DMS 273 (cell line): Measurements from ENCODE around the gene MAPK7.
A peak's percentile ranks its signal among the peaks of the same experiment; 100 is the strongest.

Experiments
- DNase-seq: peaks from one replicate; lab custom pipeline; 2025; ENCODE audit not compliant: unreplicated experiment; lab: John Stamatoyannopoulos, UW

The MAPK7 gene

DNA sequence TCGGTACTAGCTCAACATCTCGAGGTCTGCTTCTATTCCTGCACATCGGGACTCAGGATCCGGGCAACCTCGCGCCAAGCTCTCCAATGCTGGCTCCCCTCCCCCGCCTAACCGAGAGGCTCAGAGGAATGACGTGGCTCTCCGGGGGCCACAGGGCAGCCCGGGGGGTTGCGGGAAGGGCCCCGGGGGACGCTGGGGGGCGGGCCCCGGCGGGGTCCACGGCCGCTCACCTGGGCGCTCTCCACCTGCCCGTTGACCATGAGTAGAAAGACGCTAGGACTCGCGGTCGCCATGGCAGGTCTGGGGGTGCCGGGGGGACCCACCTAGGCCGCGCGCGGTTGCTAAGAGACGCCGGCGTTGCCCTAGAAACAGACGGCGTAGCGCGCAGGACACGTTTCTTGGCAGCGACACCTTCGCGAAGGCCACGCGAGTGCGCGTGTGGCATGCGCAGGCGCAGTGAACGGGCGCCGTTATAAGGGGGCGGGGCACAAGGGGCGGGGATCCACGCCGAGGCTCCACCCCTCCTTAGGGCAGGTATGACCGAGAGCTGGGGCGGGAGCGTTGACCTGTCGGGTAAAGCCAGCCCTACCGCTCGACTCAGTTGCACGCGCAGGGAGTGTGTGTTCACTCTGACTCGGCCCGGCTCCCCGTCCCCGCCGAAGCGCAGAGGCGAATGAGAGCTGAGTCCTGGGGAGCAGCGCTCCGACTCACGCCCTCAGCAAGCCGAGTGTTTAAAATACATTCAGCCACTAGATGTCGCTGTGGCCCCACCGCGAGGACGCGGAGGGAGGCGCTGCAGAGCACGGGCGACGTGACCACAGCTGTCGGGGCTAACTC lies 15.8 kb upstream of the MAPK7 start, which contains the start of gene B9D1:
Gene B9D1, minus strand, starts transcription at position 447 of the 837 bp plus-strand sequence. Its CDS starts 154 bp downstream, at position 293.
- DNase-seq: peak; percentile 94

DNA sequence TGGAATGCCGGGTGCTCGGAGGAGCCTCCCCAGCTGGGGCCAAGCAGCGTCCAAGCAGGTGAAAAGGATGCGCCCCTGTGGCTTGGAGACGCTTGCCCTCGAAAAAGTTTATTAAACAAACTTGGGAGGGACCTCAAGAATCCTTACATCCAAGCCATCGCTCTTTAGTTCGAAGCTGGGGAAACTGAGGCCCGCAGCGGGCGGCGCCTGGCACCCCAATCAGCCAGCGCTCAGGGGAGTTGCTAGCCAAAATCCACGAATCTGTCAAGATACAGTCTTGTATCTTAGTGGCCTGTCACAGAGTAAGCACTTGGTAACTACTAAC lies 15.2 kb upstream of the MAPK7 start:
- no peak for DNase-seq

DNA sequence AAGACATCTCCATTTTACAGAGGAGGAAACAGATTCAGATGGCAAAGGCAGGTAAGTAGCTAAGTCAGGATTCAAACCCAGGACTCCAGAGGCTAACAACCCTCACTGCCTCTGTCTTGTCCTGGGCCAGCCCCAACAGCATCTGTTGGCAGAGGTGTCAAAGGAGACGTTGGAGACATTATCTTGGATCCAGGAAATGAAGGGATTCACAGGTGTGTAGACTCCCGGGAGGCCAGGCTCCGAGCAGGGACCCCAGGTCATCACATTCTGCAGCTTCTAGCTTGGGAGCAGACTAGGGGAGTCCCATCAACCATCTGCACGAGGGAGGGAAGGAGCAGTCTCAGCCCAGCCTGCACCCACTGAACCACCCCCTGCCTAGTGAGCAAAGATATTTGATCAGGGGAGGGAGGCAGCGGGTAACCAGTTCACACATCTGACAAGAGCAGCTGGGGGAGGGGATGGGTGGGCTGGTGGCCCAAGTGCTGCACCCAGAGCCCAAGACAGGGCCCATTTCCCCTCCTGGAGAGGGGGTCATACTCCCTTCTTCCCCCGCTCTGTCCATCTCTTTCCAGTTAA lies 14.8 kb upstream of the MAPK7 start:
- DNase-seq: no peak

DNA sequence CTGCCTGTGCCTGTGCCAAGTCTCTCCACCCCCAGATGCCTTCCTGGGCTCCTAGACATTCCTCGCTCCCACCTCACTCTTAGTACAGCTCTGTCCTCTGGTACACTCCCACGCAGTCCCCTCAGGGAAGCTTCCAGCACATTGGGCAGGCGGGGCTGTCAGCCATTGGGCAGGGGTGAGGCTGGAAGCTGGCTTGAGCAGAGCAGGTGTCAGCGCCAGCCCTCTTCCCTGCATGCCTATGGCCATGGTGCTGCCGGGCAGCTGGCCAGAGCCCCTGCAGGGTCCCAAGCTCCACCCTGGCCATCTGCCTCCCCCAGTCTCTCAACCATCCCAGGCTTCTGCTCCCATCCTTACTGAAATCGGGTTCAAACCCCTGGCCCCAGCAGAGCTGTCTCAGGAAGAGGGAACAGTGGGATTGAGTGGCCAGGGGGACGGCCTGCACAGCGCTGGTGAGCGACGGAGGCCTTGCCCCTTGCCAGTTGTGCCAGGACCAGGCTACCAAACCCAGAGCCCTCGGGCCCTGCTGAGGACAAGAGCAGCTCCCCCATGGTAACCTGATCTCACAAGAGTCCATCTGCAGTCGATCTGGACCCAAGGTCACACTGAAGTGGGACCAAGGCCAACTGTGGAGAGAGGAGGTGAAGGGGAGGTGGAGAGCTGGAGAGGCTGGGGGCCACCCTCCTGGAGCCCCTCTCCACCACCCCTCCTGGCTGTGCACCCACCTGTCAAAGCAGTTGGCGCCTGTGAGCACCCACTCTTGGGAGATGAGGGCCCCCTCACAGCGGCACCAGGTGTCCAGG lies 13.4 kb upstream of the MAPK7 start:
- DNase-seq: peak; percentile 92

DNA sequence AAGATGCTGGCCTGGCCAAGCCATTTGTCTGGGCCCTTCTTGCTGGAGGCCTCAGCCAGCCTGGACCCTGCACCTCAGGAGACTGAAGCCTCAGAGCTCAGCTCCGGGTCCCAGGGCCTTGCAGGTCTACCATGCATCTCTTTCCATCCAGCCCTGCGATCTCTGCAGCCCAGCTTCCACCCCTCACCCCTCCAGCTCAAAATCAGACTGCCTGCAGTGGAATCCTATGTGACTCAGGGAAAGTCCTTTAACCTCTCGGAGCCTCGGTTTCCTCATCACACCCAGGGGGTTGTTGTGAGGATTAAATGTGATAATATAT lies 12.8 kb upstream of the MAPK7 start:
- DNase-seq: peak; percentile 58

DNA sequence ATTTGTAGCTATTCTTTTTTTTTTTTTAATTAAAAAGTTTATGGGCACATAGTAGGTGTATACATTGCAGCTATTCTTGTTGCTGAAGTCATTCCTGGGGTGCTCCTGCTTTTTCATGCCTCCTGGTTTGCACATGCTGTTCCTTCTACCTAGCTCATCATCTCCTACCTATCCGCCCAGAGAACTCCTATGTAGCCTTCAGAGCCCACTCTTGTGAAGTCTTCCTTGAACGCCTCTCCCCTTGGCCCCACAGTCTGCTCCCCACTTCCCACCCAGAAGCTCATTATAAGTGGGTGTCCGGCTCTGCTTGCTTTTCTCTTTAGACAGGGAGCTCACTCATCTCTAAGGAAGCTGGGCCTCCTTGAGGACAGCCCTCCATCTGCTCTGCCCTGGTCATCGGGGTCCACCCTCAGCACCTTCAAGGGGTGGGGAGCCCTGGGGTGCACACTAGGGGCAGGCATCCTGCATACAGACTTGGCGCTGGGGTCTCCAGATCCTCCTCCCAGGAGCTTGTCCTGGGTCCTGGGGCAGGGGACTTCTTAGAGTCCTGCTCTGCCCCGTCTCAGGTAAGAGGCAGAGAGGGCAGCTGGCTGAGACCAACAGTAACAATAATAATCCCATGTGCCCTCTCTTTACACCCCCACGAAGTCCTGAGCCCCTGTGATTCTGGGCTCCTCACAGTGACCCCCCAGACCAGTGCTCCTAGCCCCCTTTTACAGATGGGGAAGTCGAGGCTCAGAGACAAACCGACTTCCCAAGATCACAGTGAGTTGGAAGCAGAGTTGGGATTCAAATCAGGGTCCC lies 12.3 kb upstream of the MAPK7 start:
- no peak for DNase-seq

DNA sequence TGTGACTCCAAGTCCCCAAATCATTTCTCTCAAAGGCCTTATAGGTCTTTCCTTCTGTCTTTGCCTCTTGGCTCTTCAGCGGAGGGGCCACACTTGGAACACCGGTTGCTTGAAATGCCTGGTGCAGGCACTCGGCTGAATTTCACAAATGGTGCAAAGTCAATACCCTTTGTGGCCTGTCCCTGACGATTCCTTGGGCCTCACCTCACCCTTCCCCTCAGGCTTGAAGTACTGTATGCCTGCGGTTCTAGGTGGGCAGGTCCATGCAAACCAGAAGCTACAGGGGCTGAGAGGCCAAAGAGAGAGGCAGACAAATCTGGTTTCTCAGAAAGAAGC lies 11.7 kb upstream of the MAPK7 start:
- DNase-seq: no peak

DNA sequence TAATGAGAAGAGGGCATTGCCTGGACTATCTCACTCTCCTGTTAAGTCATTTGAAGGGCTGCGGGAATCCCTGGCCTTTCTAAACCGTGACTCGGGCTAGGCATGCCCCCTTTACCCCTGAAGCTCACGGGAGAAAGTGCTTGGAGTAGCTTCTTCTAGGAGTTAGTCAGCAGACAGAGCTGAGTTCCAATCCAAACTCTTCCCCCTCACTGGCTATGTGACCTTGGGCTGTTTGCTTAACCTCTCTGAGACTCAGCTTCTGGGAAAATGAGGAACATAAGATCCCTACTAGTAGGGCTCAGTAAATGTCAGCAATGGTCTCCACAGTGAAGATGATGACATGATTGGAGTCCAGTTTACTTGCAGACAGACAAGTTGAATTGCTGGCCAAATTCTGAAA lies 10.1 kb upstream of the MAPK7 start:
- DNase-seq: no peak

DNA sequence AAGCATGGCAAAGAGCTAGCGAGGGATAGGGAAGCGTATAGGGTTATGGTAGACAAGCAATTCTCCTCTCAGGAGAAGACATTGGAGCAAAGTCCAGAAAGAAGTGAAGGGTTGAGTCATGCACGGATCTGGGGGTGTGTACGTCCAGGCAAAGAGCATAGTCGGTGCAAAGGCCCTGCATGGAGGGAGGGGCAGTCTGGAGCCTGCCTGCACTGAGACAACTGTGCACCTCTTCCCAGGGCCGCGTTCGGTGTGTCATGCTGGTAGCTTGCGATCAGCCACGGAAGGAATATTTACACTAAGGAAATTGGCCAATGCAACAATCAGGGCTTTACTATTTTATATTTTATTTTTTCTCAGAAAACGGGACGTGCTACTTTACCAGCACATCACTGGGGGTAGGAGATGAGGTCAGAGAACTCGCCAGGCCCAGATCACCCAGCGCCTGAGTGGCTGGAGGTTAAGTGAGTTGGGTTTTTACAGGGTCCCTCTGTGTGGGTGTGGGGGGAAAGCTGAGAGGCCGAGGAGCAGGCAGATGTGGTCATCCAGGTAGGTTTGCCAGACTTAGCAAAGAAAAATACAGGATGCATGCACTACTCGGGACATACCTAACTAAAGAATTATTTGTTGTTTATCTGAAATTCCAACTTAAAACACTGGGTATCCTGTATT lies 9.1 kb upstream of the MAPK7 start:
- DNase-seq: no peak

DNA sequence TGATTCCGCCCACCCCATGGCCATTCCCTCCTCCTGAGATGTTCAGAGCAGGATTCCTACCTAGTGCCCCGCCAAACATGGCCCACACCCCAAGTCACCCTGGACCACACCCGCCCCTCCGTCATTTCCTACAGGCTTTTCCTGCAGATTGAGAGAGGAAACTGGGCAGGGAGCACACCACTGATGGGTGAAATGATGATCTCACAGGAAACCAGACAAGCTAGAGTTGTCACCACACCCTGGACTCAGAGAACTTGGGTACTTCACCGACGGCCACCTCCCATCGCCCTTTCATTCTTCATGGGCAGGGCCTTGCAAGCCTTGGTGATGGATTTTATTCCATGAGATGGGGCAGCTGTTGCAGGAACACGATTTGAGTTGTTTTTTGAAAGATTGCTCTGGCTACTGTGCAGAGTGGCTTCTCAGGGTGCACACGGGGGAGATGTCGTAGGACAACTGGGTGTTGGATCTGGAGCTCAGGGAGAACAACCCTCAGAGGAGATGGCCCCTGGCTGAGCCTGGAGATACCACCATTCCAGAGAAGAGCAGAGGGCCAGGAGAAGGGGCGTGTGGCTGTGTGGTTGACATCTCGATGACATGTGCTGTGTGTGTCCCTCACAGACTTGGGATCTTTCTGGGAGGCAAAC lies 8.3 kb upstream of the MAPK7 start:
- no peak for DNase-seq

DNA sequence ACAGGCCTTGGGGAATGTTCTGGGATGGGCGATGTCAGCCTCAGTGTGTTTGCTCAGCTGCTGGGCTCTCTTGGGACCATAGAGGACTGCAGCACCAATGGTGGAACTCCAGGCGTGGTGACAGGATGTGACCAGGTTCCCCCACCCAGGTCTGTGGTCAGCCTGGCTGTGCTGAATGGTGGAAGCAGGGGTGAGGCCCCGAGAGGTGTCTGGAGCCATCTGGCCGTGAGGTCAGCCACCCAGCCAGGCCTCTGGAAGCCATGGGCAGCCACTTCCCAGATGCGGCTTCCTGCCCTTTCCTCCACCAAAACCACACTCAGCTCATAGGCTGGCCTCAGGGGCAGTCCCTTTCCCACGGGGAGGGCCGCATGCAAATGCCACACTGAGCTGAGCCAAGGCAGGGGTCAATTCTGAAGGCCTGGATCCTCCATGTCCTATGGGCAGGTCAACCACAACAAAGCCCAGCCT lies 7.8 kb upstream of the MAPK7 start:
- no peak for DNase-seq

DNA sequence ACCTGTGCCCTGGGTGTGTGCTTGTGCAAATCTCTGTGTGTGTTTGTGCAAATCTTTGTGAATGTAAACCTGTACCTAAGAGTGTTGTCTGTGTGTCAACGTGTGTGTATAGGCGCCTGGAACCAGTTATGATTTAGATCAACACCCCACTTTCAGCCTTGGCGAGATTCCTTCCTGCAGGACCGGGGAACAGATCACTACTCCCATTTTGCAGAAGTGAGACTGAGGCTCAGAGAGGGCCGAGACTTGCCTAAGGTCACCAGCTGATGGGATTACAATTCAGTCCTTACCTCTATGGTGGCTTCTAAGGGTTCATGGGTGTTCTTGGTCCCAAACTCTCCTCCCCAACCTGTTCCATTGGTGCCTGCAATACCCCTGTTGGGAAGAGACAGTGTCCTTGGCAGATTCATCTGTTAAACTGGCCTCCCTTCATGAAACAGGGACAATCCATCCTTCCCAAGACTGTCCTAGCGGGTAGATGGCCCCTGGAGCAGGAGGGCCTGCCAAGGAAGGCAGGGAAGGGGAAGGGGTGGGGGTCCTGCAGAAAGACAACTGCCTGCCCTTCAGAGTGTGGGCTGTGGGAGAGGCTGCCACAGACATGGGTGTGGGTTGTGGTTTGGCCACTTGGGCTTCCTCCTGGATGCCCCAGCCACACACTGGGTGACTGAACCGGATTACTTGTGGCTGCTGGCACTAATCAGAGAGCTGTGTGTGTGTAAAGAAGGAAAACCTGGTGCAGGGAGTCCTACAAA lies 6.9 kb upstream of the MAPK7 start:
- no peak for DNase-seq

DNA sequence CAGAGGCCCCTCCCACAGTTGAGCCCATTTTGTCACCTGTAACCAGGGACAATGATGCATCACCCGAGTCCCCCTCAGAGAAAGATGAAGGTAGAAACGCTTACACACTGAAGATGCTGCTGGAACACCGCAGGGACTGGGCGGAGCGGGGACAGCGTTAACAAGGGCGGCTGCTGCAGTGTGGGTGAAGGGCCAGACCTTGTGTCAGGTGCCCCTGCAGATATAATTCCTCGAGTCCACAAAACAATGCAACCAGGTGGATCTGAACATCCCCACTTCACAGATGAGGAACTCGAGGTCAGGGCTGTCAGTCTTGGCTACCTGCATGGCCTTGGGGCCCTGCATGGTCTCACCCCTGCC lies 6.3 kb upstream of the MAPK7 start:
- no peak for DNase-seq

DNA sequence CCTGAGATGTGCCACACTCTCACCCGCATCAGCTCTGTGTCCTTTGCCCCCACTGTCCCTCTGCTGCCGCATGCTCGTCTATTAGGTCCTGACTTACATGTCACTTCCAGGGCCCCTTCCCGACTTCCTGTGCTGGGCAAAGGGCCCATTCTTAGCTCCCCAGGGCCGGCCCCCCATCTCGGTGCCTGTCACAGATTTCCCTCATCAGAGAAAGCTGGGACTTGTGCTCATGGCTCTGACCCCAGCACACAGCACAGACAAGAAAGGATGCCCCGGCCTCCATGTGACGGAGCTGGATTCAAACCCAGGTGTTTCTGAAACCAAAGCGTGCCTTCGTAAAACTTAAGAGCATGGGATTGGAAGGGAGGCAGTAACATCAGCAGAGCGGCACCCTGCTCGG lies 5.9 kb upstream of the MAPK7 start:
- no peak for DNase-seq

DNA sequence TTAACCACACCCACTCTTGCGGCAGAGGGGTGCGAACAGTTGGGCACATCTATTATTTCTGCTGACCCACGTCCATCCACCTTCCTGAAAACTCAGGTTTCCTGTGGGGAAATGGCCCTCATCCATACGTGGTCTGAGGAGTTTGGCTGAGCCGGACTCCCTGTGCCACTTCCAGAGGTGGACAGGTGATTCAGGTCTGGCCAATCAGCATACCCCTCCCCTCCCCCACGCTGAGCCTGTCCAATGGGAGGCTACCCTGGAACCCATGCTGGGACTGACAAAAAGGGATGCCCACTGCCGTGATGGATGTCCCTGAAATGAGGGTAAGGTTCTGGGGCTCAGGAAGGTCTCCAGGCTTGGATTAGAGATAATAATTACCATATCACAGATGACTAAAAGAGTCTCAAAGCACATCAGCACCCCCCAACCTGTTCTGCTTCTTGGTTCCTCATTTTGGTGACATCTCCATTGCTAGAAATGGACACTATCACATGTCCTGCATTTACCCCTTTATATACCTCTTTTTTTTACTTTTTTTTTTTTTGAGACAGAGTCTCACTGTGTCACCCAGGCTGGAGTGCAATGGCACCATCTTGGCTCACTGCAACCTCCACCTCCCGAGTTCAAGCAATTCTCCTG lies 5.3 kb upstream of the MAPK7 start:
- DNase-seq: no peak

DNA sequence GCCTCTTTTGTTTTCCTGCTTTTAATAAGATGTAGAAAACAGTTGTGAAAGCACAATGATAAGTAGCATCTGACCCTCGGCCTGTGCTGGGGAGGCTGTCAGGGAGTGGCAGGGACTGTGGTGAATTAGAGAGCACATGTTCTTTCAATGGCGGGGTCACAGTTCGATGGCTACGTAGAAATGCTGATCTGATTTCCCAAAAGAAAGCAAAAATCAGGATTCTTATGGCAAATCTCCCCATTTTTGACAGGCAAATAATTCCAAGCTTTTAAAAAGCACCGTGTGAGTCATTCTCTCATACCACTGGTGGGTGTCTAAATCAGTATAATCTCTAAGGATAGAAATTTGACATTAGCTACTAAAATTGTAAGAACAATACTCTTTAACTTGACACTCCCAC lies 4.2 kb upstream of the MAPK7 start:
- DNase-seq: no peak

DNA sequence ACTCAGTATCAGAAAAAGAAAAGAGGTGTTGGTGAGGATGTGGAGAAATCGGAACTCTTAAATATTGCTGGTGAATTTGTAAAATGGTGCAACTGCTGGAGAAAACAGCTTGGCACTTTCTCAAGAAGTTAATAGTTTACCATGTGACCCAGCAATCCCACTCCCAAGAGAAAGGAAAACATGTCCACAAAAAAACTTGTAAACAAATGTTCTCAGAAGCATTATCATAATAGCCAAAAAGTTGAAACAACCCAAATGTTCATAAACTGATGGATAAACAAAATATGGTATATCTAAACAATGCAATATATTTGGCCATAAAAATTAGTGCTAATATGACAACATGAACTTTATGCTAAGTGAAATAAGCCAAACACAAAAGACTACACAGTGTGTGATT lies 2.6 kb upstream of the MAPK7 start:
- no peak for DNase-seq

DNA sequence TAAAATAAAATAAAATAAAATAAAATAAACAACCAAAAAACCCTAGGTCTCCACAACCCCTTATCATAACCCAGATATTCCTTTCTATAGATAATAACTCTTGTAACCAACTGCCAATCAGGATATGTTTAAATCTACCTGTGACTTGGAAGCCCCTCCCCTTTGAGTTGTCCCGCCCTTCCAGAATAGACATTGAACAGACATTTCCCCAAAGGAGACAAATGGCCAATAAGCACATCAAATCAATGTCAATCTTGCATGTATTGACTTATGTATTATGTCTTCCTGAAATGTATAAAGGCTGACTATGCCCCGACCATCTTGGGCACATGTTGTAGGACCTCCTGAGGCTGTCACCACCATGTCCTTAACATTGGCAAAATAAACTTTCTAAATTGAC lies 1.5 kb upstream of the MAPK7 start:
- no peak for DNase-seq
